SH-SY5Y (cell line): Measurements from ENCODE around the gene STON2.

ENCODE experiments used
- GATA2 ChIP-seq: IDR thresholded peaks from 2 replicates; pipeline ENCODE4 v1.6.1; 2011; ENCODE audit warnings: mild to moderate bottlenecking, low read depth, low read length
- GATA3 ChIP-seq: IDR thresholded peaks from 2 replicates; pipeline ENCODE4 v1.6.1; 2011; ENCODE audit warnings: low read depth, mild to moderate bottlenecking, low read length, moderate library complexity

- TF ChIP-seq GATA3, result no peak
- TF ChIP-seq GATA2, result no peak
Observed at GRCh38 chr14:81351205-81351604, 48.9 kb downstream of the STON2 start.
